OCI-LY1 (cell line): Measurements from ENCODE around the gene CCDC172.

Experiments
- H2AFZ ChIP-seq: fragments of 200-600 bp; sonication (generic), shearing (Covaris generic); 2 replicates; pipeline ENCODE4 v1.6.0; 2014; ENCODE audit warnings: antibody characterized with exemption, mild to moderate bottlenecking, low read length
- H3F3A ChIP-seq: fragments of 200-600 bp; sonication (generic), shearing (Covaris generic); 2 replicates; pipeline ENCODE4 v1.6.0; 2014; ENCODE audit warnings: mild to moderate bottlenecking, antibody characterized with exemption, low read length, moderate library complexity; ENCODE audit not compliant: insufficient read depth
- H3K27ac ChIP-seq: fragments of 200-600 bp; sonication (generic); 2 replicates; pipeline ENCODE4 v1.5.1; 2014; ENCODE audit warnings: low read length, mixed run types, mild to moderate bottlenecking, low read depth; ENCODE audit not compliant: poor library complexity, severe bottlenecking
- H3K27me3 ChIP-seq: fragments of 200-600 bp; sonication (generic); 2 replicates; pipeline ENCODE4 v1.6.0; 2014; ENCODE audit warnings: antibody characterized with exemption, mild to moderate bottlenecking, low read length, moderate library complexity; ENCODE audit not compliant: insufficient read depth
- H3K36me3 ChIP-seq: fragments of 200-600 bp; sonication (generic); 2 replicates; pipeline ENCODE4 v1.6.1; 2014; ENCODE audit warnings: mild to moderate bottlenecking, antibody characterized with exemption, low read length, moderate library complexity, mixed read lengths; ENCODE audit not compliant: insufficient read depth
- H3K4me1 ChIP-seq: fragments of 200-600 bp; sonication (generic); 2 replicates; pipeline ENCODE4 v1.5.1; 2014; ENCODE audit warnings: mild to moderate bottlenecking, low read length, moderate library complexity; ENCODE audit not compliant: insufficient read depth, severe bottlenecking
- H3K4me2 ChIP-seq: fragments of 200-600 bp; sonication (generic), shearing (Covaris generic); 2 replicates; pipeline ENCODE4 v1.6.1; 2014; ENCODE audit warnings: low read length
- H3K4me3 ChIP-seq: fragments of 200-600 bp; sonication (generic); 2 replicates; pipeline ENCODE4 v1.5.1; 2014; ENCODE audit warnings: low read length, low read depth, mild to moderate bottlenecking, mixed read lengths; ENCODE audit not compliant: poor library complexity, severe bottlenecking
- H3K79me2 ChIP-seq: fragments of 200-600 bp; shearing (Covaris generic); 2 replicates; pipeline ENCODE4 v1.6.1; 2016; ENCODE audit warnings: mixed run types, low read length, mixed read lengths; ENCODE audit not compliant: insufficient read depth
- H3K9ac ChIP-seq: fragments of 200-600 bp; sonication (generic), shearing (Covaris generic); 2 replicates; pipeline ENCODE4 v1.6.1; 2014; ENCODE audit warnings: mild to moderate bottlenecking, low read length, mixed read lengths
- H3K9me2 ChIP-seq: fragments of 200-600 bp; sonication (generic), shearing (Covaris generic); 2 replicates; pipeline ENCODE4 v1.6.1; 2014; ENCODE audit warnings: low read depth, mild to moderate bottlenecking, low read length, mixed read lengths
- H3K9me3 ChIP-seq: fragments of 200-600 bp; shearing (Covaris generic); 2 replicates; pipeline ENCODE4 v1.6.1; 2014; ENCODE audit warnings: low read length, mixed read lengths
- H4K20me1 ChIP-seq: fragments of 200-600 bp; sonication (generic), shearing (Covaris generic); 2 replicates; pipeline ENCODE4 v1.6.0; 2016; ENCODE audit warnings: mild to moderate bottlenecking, low read length; ENCODE audit not compliant: insufficient read depth
- CTCF ChIP-seq: fragments of 200-600 bp; sonication (generic), shearing (Covaris generic); IDR thresholded peaks from 2 replicates; pipeline ENCODE4 v1.5.1; 2017; ENCODE audit warnings: mild to moderate bottlenecking, antibody characterized with exemption, low read length, moderate library complexity, mixed read lengths
- EZH2 ChIP-seq: fragments of 200-600 bp; sonication (generic), shearing (Covaris generic); IDR thresholded peaks from 2 replicates; pipeline ENCODE4 v1.8.0; 2017; ENCODE audit warnings: borderline replicate concordance, mixed run types, mild to moderate bottlenecking, antibody characterized with exemption, low read length, moderate library complexity, mixed read lengths

The CCDC172 gene

GRCh38 chr10:116289652-116290051 is 34.6 kb upstream of the CCDC172 start:
- Histone ChIP-seq H3K9me2 (no peaks in the 10 kb centered on the region), H3K9me3 (no peaks in the 10 kb centered on the region), H3F3A (no peaks in the 10 kb centered on the region), H3K27me3 (no peaks in the 10 kb centered on the region), H3K79me2 (no peaks in the 10 kb centered on the region), H3K4me2 (no peak overlapping the region), H3K27ac (no peak overlapping the region), H3K36me3 (no peaks in the 10 kb centered on the region), H4K20me1 (no peaks in the 10 kb centered on the region), H3K4me3 (no peak overlapping the region), H2AFZ (no peak overlapping the region), H3K9ac (no peak overlapping the region), H3K4me1 (no peaks in the 10 kb centered on the region)
- TF ChIP-seq CTCF = no peak
- TF ChIP-seq EZH2 = no peak

GRCh38 chr10:116292493-116292892 is 31.8 kb upstream of the CCDC172 start:
- no peaks in the 10 kb centered on the region for H3K27me3 ChIP-seq
- no peak overlapping the region for H3K4me2 ChIP-seq
- no peaks in the 10 kb centered on the region for H3K9me2 ChIP-seq
- no peak overlapping the region for H2AFZ ChIP-seq
- H3F3A ChIP-seq = no peaks in the 10 kb centered on the region
- no peaks in the 10 kb centered on the region for H3K4me1 ChIP-seq
- H4K20me1 ChIP-seq = no peaks in the 10 kb centered on the region
- no peak overlapping the region for H3K27ac ChIP-seq
- no peaks in the 10 kb centered on the region for H3K9me3 ChIP-seq
- H3K79me2 ChIP-seq = no peaks in the 10 kb centered on the region
- no peak overlapping the region for H3K4me3 ChIP-seq
- TF ChIP-seq CTCF (no peak), EZH2 (no peak)
- no peaks in the 10 kb centered on the region for H3K36me3 ChIP-seq
- H3K9ac ChIP-seq = no peak overlapping the region

- Histone ChIP-seq H3K79me2 (no peaks in the 10 kb centered on the region), H3K4me1 (no peaks in the 10 kb centered on the region), H3K4me3 (no peak overlapping the region), H2AFZ (no peak overlapping the region), H3K4me2 (no peak overlapping the region), H3F3A (no peaks in the 10 kb centered on the region), H4K20me1 (no peaks in the 10 kb centered on the region), H3K36me3 (no peaks in the 10 kb centered on the region), H3K9ac (no peak overlapping the region), H3K27me3 (no peaks in the 10 kb centered on the region), H3K9me3 (no peaks in the 10 kb centered on the region), H3K9me2 (no peaks in the 10 kb centered on the region), H3K27ac (no peak overlapping the region)
- TF ChIP-seq CTCF = no peak
- TF ChIP-seq EZH2 = no peak
Observed at GRCh38 chr10:116296291-116296721, 27.9 kb upstream of the CCDC172 start.
